ENCODE measurements around the gene GABRA4. TPM values are rescaled to one million over a fixed set of nuclear protein-coding genes. Genes with fewer than 3 reads are reported as not detected.

The GABRA4 gene
- not detected in 2 replicates for polyA plus RNA-seq (2012; rRNA removed)
- not detected in 2 replicates for polyA plus RNA-seq (2012; cell fraction: cytosol; rRNA removed)
- polyA plus RNA-seq (2012; cell fraction: nucleus; rRNA removed) = not detected in 2 replicates

DNA sequence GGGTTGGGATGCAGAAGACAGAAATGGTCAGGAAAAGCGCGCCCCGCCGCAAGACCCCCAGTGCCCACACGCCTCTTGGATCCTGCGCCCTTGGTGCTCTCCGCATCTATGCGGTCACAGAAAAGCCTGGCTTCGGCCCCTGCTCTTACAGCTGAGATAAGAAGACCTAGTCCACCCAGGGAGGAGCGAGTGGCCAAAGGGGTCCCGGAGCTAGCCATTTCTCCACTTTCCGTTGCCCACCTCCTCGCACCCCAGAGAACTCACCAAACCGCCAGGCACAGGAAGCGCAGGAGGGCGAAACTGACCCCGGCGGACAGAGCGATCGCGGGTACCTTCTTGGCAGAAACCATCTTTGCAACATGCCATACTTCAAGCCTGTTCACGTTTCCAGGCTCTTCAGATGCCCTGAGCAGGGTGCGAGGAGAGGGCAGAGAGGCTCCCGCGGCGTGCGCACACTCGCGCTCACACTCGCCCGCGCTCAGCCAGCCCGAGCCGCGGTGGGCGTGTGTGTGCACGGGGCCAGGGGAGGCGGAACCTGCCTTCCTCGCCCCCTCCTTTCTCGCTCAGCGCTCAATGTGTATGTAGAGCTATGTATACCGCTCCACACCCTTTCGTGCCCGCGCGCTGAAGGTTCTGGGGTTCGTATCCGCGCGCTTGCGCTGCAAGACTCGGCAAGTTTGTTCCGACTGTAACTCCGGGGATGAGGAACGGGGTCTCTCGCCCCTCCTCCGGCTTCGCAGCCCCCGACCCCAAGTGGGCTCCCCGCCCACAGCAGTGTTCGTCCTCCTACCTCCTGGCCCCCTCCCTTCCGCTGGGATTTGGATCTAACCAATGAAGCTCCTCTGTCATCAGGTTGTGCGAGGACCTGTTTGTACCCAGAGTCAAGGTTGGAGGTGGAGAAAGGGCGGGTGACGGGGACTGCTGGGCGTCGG, at the start of gene GABRA4:
Gene GABRA4, minus strand, starts transcription at position 507 of the 932 bp plus-strand sequence. Its CDS starts 157 bp downstream, at position 350.
- Histone ChIP-seq H3K27me3 (ENCODE audit: insufficient read depth) (peaks cover 44% of the 10 kb centered on the region), H3K79me2 (ENCODE audit: insufficient read depth) (no peaks in the 10 kb centered on the region), H2AFZ (ENCODE audit: low read depth) (no peak within 1 kb of the TSS; the same call in 1 of the 2 replicates), H3K9me3 (no peaks in the 10 kb centered on the region), H3K9me2 (no peaks in the 10 kb centered on the region), H3K36me3 (replicated peaks in 1 of 2; ENCODE audit: control insufficient read depth in 1 of 2, insufficient read depth in 2 of 2, low read length in 1 of 2) (no peaks in the 10 kb centered on the region), H4K20me1 (ENCODE audit: insufficient read depth) (no peaks in the 10 kb centered on the region), H3K27ac (ENCODE audit: low read depth in 2 of 2, low read length in 1 of 2) (no peak within 1 kb of the TSS), H3K4me3 (ENCODE audit: low read depth in 2 of 2, low read length in 1 of 2) (peak within 1 kb of the TSS in 1 of 2 experiments; percentile 41; a peak in 2 of 4 replicates), H3K4me1 (ENCODE audit: control insufficient read depth in 1 of 2, insufficient read depth in 2 of 2, low read depth in 1 of 2, low read length in 1 of 2) (no peaks in the 10 kb centered on the region; a peak in 1 of 4 replicates), H3K4me2 (peak within 1 kb of the TSS; percentile 69), H3K9ac (no peak within 1 kb of the TSS), H3F3A (replicated peaks; ENCODE audit: insufficient read depth) (no peaks in the 10 kb centered on the region)
- 18% methylated on average over 40 of the region's 67 CpGs for WGBS (ENCODE audit: low lambda C conversion rate)
- TF ChIP-seq RCOR1 (IDR thresholded peaks at IDR 0.05; ENCODE audit: low read length) (no peak), FOXJ3 (CRISPR knock-in tag; IDR thresholded peaks at IDR 0.05) (no peak), TAF1 (IDR thresholded peaks at IDR 0.05; ENCODE audit: borderline replicate concordance, low read depth, low read length) (no peak), JUND (IDR thresholded peaks at IDR 0.05) (no peak), NFIC (IDR thresholded peaks at IDR 0.05; ENCODE audit: borderline replicate concordance) (no peak)
- TF ChIP-seq, protein P1, sequence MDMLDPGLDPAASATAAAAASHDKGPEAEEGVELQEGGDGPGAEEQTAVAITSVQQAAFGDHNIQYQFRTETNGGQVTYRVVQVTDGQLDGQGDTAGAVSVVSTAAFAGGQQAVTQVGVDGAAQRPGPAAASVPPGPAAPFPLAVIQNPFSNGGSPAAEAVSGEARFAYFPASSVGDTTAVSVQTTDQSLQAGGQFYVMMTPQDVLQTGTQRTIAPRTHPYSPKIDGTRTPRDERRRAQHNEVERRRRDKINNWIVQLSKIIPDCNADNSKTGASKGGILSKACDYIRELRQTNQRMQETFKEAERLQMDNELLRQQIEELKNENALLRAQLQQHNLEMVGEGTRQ (IDR thresholded peaks at IDR 0.05; ENCODE audit: borderline replicate concordance, low read depth, low read length) = no peak
- DNase-seq = no peak
- ChIA-PET CTCF (no interaction called here), POLR2A (no interaction called here)

DNA sequence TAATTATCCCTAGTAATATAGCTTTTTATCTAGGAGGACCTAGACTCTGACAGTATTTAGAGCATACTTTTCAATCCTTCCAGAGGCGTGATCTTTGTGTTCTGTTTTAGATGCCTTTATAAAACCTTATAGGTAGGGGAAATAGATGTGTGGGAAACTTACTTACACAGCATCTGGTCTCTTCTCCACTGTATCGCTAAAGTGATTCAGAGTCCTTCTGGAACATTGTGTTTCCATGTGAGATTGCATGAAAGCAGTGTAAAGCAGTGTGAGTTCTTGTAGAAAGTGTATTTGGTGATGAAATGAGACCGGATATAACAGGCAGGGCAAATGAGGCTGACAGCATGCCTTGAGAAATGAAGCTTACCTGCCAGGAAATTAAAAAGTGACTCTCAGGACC, 47.4 kb upstream of the GABRA4 start:
- no peaks in the 10 kb centered on the region for H3K79me2 ChIP-seq (ENCODE audit: insufficient read depth)
- POLR2A ChIA-PET = no interaction called here
- 12% methylated on average over 3 of the region's 3 CpGs for WGBS (ENCODE audit: low lambda C conversion rate)

More for the DNA sequence above, 47.4 kb upstream of the GABRA4 start:
- Histone ChIP-seq H3K9me3 (no peaks in the 10 kb centered on the region), H3K4me2 (no peak overlapping the region), H2AFZ (ENCODE audit: low read depth) (no peak overlapping the region), H3K4me3 (ENCODE audit: low read depth in 2 of 2, low read length in 1 of 2) (no peak overlapping the region), H3K9me2 (no peaks in the 10 kb centered on the region), H3K27ac (ENCODE audit: low read depth in 2 of 2, low read length in 1 of 2) (no peak overlapping the region), H4K20me1 (ENCODE audit: insufficient read depth) (no peaks in the 10 kb centered on the region), H3K9ac (no peak overlapping the region), H3F3A (replicated peaks; ENCODE audit: insufficient read depth) (no peaks in the 10 kb centered on the region), H3K36me3 (replicated peaks in 1 of 2; ENCODE audit: control insufficient read depth in 1 of 2, insufficient read depth in 2 of 2, low read length in 1 of 2) (no peaks in the 10 kb centered on the region), H3K27me3 (ENCODE audit: insufficient read depth) (no peaks in the 10 kb centered on the region; the same call in 1 of the 2 replicates), H3K4me1 (ENCODE audit: control insufficient read depth in 1 of 2, insufficient read depth in 2 of 2, low read depth in 1 of 2, low read length in 1 of 2) (no peaks in the 10 kb centered on the region)
- DNase-seq = no peak
- TF ChIP-seq MAX (IDR thresholded peaks at IDR 0.05; ENCODE audit: low read depth) (no peak), CHD2 (IDR thresholded peaks at IDR 0.05; ENCODE audit: low read length, partially characterized antibody) (no peak), SIN3A (IDR thresholded peaks at IDR 0.05; ENCODE audit: borderline replicate concordance, low read depth, low read length) (no peak), FOXM1 (IDR thresholded peaks at IDR 0.05; ENCODE audit: low read depth) (no peak), NRF1 (IDR thresholded peaks at IDR 0.05; ENCODE audit: low read depth, low read length) (no peak), RCOR1 (IDR thresholded peaks at IDR 0.05; ENCODE audit: low read length) (no peak), EZH2phosphoT487 (IDR thresholded peaks at IDR 0.05; ENCODE audit: borderline replicate concordance, low read depth) (no peak)
- TF ChIP-seq, protein P2, sequence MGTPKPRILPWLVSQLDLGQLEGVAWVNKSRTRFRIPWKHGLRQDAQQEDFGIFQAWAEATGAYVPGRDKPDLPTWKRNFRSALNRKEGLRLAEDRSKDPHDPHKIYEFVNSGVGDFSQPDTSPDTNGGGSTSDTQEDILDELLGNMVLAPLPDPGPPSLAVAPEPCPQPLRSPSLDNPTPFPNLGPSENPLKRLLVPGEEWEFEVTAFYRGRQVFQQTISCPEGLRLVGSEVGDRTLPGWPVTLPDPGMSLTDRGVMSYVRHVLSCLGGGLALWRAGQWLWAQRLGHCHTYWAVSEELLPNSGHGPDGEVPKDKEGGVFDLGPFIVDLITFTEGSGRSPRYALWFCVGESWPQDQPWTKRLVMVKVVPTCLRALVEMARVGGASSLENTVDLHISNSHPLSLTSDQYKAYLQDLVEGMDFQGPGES (IDR thresholded peaks at IDR 0.05; ENCODE audit: low read depth, low read length) = no peak
- TF ChIP-seq, protein P3, sequence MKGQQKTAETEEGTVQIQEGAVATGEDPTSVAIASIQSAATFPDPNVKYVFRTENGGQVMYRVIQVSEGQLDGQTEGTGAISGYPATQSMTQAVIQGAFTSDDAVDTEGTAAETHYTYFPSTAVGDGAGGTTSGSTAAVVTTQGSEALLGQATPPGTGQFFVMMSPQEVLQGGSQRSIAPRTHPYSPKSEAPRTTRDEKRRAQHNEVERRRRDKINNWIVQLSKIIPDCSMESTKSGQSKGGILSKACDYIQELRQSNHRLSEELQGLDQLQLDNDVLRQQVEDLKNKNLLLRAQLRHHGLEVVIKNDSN (IDR thresholded peaks at IDR 0.05; ENCODE audit: borderline replicate concordance, low read depth) = no peak
- CTCF ChIA-PET = interaction anchor here (1.1 to 1.8 kb wide), 2 partner anchors 8 to 82 kb away, joined by 3 to 6 read pairs; no protein-coding TSS in a partner anchor

Data from SK-N-SH (cell line).